HL-60/S4 (cell line): ENCODE data around the gene SNX17.
"Not testable (repeated sequence)": the region's sequence is repeated elsewhere in the genome, so short reads cannot be mapped to it uniquely, and the experiment has no call there.

Experiments used
- in situ Hi-C: fragments of 300-500 bp; cut with MboI; formaldehyde crosslinking; loops from 2 replicates; pipeline ENCODE4 v1.14.3; 2022; ENCODE audit warnings: low sequenced_read_pairs

SNX17 gene

GRCh38 chr2:27398962-27399361 is 28.5 kb downstream of the SNX17 start:
- in situ Hi-C loops: no loop called here

GRCh38 chr2:27400348-27401135 is 30.1 kb downstream of the SNX17 start:
- in situ Hi-C loops: no loop called here

- in situ Hi-C loops: no loop called here
Measured at GRCh38 chr2:27407798-27408491, 37.5 kb downstream of the SNX17 start.

GRCh38 chr2:27408601-27409320 is 38.3 kb downstream of the SNX17 start:
- in situ Hi-C loops: no loop called here

- in situ Hi-C loops: no loop called here
Measured at GRCh38 chr2:27409321-27410073, 39.1 kb downstream of the SNX17 start, which contains the start of gene PPM1G. TSS of gene PPM1G (minus strand) at chr2:27409591. CDS start at chr2:27409422, 169 bp downstream.

GRCh38 chr2:27412419-27413152 is 42.2 kb downstream of the SNX17 start:
- in situ Hi-C loops: no loop called here

- in situ Hi-C loops: no loop called here
Measured at GRCh38 chr2:27416151-27416550, 45.7 kb downstream of the SNX17 start.

GRCh38 chr2:27420996-27421395 is 50.6 kb downstream of the SNX17 start:
- in situ Hi-C loops: no loop called here

GRCh38 chr2:27421660-27422250 is 51.3 kb downstream of the SNX17 start:
- in situ Hi-C loops: no loop called here

- in situ Hi-C loops: no loop called here
Measured at GRCh38 chr2:27422958-27423357, 52.5 kb downstream of the SNX17 start.

GRCh38 chr2:27425039-27425438 is 54.6 kb downstream of the SNX17 start:
- in situ Hi-C loops: not testable (repeated sequence)
